Endothelial cell (in vitro differentiated cells): ENCODE results near the gene SLC28A3. TPM values are rescaled to one million over a fixed set of nuclear protein-coding genes. Genes with fewer than 3 reads are reported as not detected.

Source experiments
- DNase-seq: peaks from one replicate; pipeline ENCODE4 v3.0.0; 2021; ENCODE audit warnings: low spot score
- H3K27ac Mint-ChIP-seq: one replicate; pipeline ENCODE4 v1.8.0; 2021; ENCODE audit warnings: mixed read lengths, inconsistent platforms; ENCODE audit not compliant: unreplicated experiment
- H3K27me3 Mint-ChIP-seq: one replicate; pipeline ENCODE4 v1.8.0; 2021; ENCODE audit warnings: mild to moderate bottlenecking, moderate library complexity, mixed read lengths, inconsistent platforms; ENCODE audit not compliant: unreplicated experiment
- H3K36me3 Mint-ChIP-seq: one replicate; pipeline ENCODE4 v1.8.0; 2021; ENCODE audit warnings: mild to moderate bottlenecking, low read depth, mixed read lengths, inconsistent platforms; ENCODE audit not compliant: unreplicated experiment
- H3K4me1 Mint-ChIP-seq: one replicate; pipeline ENCODE4 v1.8.0; 2021; ENCODE audit warnings: mild to moderate bottlenecking, mixed read lengths, inconsistent platforms; ENCODE audit not compliant: unreplicated experiment
- H3K4me3 Mint-ChIP-seq: one replicate; pipeline ENCODE4 v1.8.0; 2021; ENCODE audit warnings: mild to moderate bottlenecking, mixed read lengths, inconsistent platforms; ENCODE audit not compliant: unreplicated experiment
- H3K9me3 Mint-ChIP-seq: one replicate; pipeline ENCODE4 v1.8.0; 2021; ENCODE audit warnings: mixed read lengths, inconsistent platforms; ENCODE audit not compliant: unreplicated experiment
- CTCF ChIP-seq: fragments of 200-600 bp; sonication (generic); IDR thresholded peaks from one replicate; pipeline ENCODE4 v1.5.0; 2021; ENCODE audit warnings: antibody characterized with exemption; ENCODE audit not compliant: unreplicated experiment
- total RNA-seq: library from RNA; stranded (reverse); fragmentation: NEBNext Ultra II Directional; extraction: Animal tissue kit (Norgen Biotek cat#: 25700); gene quantifications from one replicate; pipeline ENCODE4 v1.2.1, GENCODE V29; 2021; ENCODE audit not compliant: unreplicated experiment

Gene SLC28A3
- total RNA-seq, 1 donor from 2014 or later, result 0.26 TPM

GRCh38 chr9:84384617-84385016 is 44.1 kb upstream of the SLC28A3 start:
- H3K36me3 Mint-ChIP-seq, result no peaks in the 10 kb centered on the region
- no peaks in the 10 kb centered on the region for H3K9me3 Mint-ChIP-seq
- H3K4me3 Mint-ChIP-seq, result no peak overlapping the region
- H3K27ac Mint-ChIP-seq, result no peak overlapping the region
- H3K4me1 Mint-ChIP-seq, result peaks cover 1% of the 10 kb centered on the region
- no peak for TF ChIP-seq CTCF
- DNase-seq, result no peak
- H3K27me3 Mint-ChIP-seq, result no peaks in the 10 kb centered on the region

- Mint-ChIP-seq H3K4me3 (no peak overlapping the region), H3K4me1 (peaks cover 4% of the 10 kb centered on the region), H3K27me3 (no peaks in the 10 kb centered on the region), H3K27ac (no peak overlapping the region), H3K9me3 (no peaks in the 10 kb centered on the region), H3K36me3 (no peaks in the 10 kb centered on the region)
- DNase-seq, result no peak
- TF ChIP-seq CTCF, result no peak
Observed at GRCh38 chr9:84383178-84383577, 42.6 kb upstream of the SLC28A3 start.

- Mint-ChIP-seq H3K4me3 (no peak overlapping the region), H3K27ac (no peak overlapping the region), H3K4me1 (peaks cover 4% of the 10 kb centered on the region), H3K9me3 (no peaks in the 10 kb centered on the region), H3K36me3 (no peaks in the 10 kb centered on the region), H3K27me3 (no peaks in the 10 kb centered on the region)
- no peak for TF ChIP-seq CTCF
- no peak for DNase-seq
Observed at GRCh38 chr9:84382720-84383119, 42.2 kb upstream of the SLC28A3 start.

- Mint-ChIP-seq H3K36me3 (no peaks in the 10 kb centered on the region), H3K27ac (no peak overlapping the region)
Observed at GRCh38 chr9:84381508-84381907, 41.0 kb upstream of the SLC28A3 start.

GRCh38 chr9:84379740-84380139 is 39.2 kb upstream of the SLC28A3 start:
- Mint-ChIP-seq H3K27ac (no peak overlapping the region), H3K36me3 (no peaks in the 10 kb centered on the region), H3K4me1 (peaks cover 4% of the 10 kb centered on the region), H3K4me3 (no peak overlapping the region), H3K9me3 (no peaks in the 10 kb centered on the region), H3K27me3 (no peaks in the 10 kb centered on the region)
- DNase-seq, result no peak
- TF ChIP-seq CTCF, result no peak

More at GRCh38 chr9:84381508-84381907, 41.0 kb upstream of the SLC28A3 start:
- H3K4me3 Mint-ChIP-seq, result no peak overlapping the region
- no peaks in the 10 kb centered on the region for H3K27me3 Mint-ChIP-seq
- no peak for TF ChIP-seq CTCF
- no peaks in the 10 kb centered on the region for H3K9me3 Mint-ChIP-seq
- no peak for DNase-seq
- H3K4me1 Mint-ChIP-seq, result peaks cover 4% of the 10 kb centered on the region
